Liver (tissue), 3 donors: Measurements from ENCODE around the gene SULT1A2.

ENCODE experiments used
- ATF3 ChIP-seq: IDR thresholded peaks from 2 replicates; pipeline ENCODE4 v1.6.1; 2016; ENCODE audit warnings: antibody characterized with exemption
- CTCF ChIP-seq: fragments of 150-350 bp; IDR thresholded peaks from 2 replicates; pipeline ENCODE4 v1.5.1; 2017; ENCODE audit warnings: improper control_type of control experiment, low read depth, low read length; ENCODE audit not compliant: missing input control
- FOXA1 ChIP-seq: IDR thresholded peaks from 2 replicates; pipeline ENCODE4 v1.6.1; 2016; ENCODE audit warnings: antibody characterized with exemption
- RXRA ChIP-seq, 2 donors: IDR thresholded peaks; 2 replicates each; pipeline ENCODE4 v1.6.1; 2017 to 2018; ENCODE audit warnings: antibody characterized with exemption in 2 of 2, mild to moderate bottlenecking in 1 of 2
- YY1 ChIP-seq: IDR thresholded peaks from 2 replicates; pipeline ENCODE4 v1.6.1; 2016; ENCODE audit warnings: antibody characterized with exemption, mild to moderate bottlenecking
- ZBTB33 ChIP-seq: IDR thresholded peaks from 2 replicates; pipeline ENCODE4 v1.6.1; 2016; ENCODE audit warnings: antibody characterized with exemption
- donor health status: healthy.
- donor health status: healthy.

- TF ChIP-seq FOXA1 (no peak), CTCF (no peak), ATF3 (no peak), YY1 (no peak), ZBTB33 (no peak), RXRA (IDR thresholded peaks at IDR 0.05) (no peak)
Measured at GRCh38 chr16:28572696-28573510, 23.9 kb downstream of the SULT1A2 start.
